HL-60 (cell line): Measurements from ENCODE around the gene ANAPC15.

Experiments used
- DNase-seq, 2 experiments: peaks; one replicate each; pipeline ENCODE4 v3.0.0-alpha.2; 2010 to 2020; ENCODE audit warnings: low read depth in 1 of 2, low spot score in 1 of 2
- H3K27ac ChIP-seq: fragments of 250-450 bp; sonication (Bioruptor Pico); replicated peaks from 2 replicates; pipeline ENCODE4 v1.5.1; 2020; ENCODE audit warnings: mild to moderate bottlenecking, moderate library complexity
- H3K27me3 ChIP-seq: fragments of 250-450 bp; sonication (Bioruptor Pico); 2 replicates; pipeline ENCODE4 v1.5.1; 2021; ENCODE audit warnings: mild to moderate bottlenecking, moderate library complexity; ENCODE audit not compliant: insufficient read depth, poor library complexity, severe bottlenecking
- H3K4me3 ChIP-seq: replicated peaks from 2 replicates; pipeline ENCODE4 v1.5.1; 2011; ENCODE audit warnings: mild to moderate bottlenecking, control low read depth, low read length; ENCODE audit not compliant: insufficient read depth
- GABPA ChIP-seq: IDR thresholded peaks from 2 replicates; pipeline ENCODE4 v1.6.1; 2012; ENCODE audit warnings: low read depth
- POLR2AphosphoS5 ChIP-seq: IDR thresholded peaks from 2 replicates; pipeline ENCODE4 v1.6.1; 2012; ENCODE audit warnings: low read depth
- SPI1 ChIP-seq: IDR thresholded peaks from 2 replicates; pipeline ENCODE4 v1.6.1; 2012; ENCODE audit warnings: low read depth, mild to moderate bottlenecking, borderline replicate concordance
- TF ChIP-seq, protein P1 (sequence below): IDR thresholded peaks from one replicate; pipeline ENCODE4 v1.5.1; 2011; ENCODE audit warnings: low read length, control low read depth, inconsistent platforms; ENCODE audit not compliant: insufficient read depth
- TF ChIP-seq, protein P2 (sequence below): IDR thresholded peaks from 2 replicates; pipeline ENCODE4 v1.6.1; 2012; ENCODE audit warnings: low read depth; ENCODE audit not compliant: insufficient replicate concordance

Gene ANAPC15

DNA sequence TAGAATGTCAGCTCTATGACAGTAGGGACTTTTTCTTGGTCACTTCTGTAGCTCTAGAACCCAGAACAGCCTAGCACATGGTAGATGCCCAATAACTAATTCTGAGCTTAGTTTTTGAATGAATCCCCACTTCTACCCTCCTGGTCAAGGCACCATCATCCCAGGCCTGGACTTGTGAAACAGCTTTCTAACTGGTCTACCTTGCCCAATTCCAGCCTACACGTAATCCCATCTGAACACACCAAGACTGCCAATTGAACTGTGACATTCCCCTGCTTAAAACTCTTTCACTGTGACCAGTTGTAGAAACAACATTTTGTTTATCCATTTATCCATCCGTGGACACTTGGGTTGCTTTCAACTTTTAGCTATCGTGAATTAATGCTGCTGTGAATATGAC, 16.9 kb upstream of the ANAPC15 start:
- TF ChIP-seq, protein P1, sequence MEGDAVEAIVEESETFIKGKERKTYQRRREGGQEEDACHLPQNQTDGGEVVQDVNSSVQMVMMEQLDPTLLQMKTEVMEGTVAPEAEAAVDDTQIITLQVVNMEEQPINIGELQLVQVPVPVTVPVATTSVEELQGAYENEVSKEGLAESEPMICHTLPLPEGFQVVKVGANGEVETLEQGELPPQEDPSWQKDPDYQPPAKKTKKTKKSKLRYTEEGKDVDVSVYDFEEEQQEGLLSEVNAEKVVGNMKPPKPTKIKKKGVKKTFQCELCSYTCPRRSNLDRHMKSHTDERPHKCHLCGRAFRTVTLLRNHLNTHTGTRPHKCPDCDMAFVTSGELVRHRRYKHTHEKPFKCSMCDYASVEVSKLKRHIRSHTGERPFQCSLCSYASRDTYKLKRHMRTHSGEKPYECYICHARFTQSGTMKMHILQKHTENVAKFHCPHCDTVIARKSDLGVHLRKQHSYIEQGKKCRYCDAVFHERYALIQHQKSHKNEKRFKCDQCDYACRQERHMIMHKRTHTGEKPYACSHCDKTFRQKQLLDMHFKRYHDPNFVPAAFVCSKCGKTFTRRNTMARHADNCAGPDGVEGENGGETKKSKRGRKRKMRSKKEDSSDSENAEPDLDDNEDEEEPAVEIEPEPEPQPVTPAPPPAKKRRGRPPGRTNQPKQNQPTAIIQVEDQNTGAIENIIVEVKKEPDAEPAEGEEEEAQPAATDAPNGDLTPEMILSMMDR, result no peak
- TF ChIP-seq GABPA (no peak), SPI1 (no peak), POLR2AphosphoS5 (no peak)
- TF ChIP-seq, protein P2, sequence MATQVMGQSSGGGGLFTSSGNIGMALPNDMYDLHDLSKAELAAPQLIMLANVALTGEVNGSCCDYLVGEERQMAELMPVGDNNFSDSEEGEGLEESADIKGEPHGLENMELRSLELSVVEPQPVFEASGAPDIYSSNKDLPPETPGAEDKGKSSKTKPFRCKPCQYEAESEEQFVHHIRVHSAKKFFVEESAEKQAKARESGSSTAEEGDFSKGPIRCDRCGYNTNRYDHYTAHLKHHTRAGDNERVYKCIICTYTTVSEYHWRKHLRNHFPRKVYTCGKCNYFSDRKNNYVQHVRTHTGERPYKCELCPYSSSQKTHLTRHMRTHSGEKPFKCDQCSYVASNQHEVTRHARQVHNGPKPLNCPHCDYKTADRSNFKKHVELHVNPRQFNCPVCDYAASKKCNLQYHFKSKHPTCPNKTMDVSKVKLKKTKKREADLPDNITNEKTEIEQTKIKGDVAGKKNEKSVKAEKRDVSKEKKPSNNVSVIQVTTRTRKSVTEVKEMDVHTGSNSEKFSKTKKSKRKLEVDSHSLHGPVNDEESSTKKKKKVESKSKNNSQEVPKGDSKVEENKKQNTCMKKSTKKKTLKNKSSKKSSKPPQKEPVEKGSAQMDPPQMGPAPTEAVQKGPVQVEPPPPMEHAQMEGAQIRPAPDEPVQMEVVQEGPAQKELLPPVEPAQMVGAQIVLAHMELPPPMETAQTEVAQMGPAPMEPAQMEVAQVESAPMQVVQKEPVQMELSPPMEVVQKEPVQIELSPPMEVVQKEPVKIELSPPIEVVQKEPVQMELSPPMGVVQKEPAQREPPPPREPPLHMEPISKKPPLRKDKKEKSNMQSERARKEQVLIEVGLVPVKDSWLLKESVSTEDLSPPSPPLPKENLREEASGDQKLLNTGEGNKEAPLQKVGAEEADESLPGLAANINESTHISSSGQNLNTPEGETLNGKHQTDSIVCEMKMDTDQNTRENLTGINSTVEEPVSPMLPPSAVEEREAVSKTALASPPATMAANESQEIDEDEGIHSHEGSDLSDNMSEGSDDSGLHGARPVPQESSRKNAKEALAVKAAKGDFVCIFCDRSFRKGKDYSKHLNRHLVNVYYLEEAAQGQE, result no peak
- peak overlapping the region; percentile 13; the same call in 1 of the 2 replicates for H3K27ac ChIP-seq
- DNase-seq, result no peak

DNA sequence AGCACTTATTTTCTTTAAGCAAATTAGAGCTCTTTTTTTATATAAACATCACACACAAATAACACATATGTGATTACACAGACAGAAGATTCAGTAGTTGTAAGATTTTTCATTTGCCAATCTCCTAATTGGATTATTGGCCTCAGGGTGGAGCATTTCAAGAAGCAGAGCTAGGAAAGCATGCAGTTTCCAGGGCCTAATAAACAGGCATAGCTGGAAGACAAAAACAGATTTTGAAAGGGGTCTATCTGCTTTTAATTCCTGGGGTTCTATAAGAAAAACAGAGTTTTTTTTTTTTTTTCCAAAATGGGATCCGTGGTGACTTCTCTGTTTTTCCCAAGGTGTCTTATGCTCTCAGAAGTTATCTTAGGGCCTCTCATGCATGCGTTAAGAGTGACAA, 15.4 kb upstream of the ANAPC15 start:
- Histone ChIP-seq H3K27me3 (no peaks in the 10 kb centered on the region), H3K27ac (no peak overlapping the region), H3K4me3 (no peak overlapping the region)
- TF ChIP-seq, protein P2, result no peak
- TF ChIP-seq SPI1 (no peak), GABPA (no peak), POLR2AphosphoS5 (no peak)
- TF ChIP-seq, protein P1, result no peak
- DNase-seq, result no peak

More for the DNA sequence above, 16.9 kb upstream of the ANAPC15 start:
- Histone ChIP-seq H3K27me3 (no peaks in the 10 kb centered on the region), H3K4me3 (no peak overlapping the region)

DNA sequence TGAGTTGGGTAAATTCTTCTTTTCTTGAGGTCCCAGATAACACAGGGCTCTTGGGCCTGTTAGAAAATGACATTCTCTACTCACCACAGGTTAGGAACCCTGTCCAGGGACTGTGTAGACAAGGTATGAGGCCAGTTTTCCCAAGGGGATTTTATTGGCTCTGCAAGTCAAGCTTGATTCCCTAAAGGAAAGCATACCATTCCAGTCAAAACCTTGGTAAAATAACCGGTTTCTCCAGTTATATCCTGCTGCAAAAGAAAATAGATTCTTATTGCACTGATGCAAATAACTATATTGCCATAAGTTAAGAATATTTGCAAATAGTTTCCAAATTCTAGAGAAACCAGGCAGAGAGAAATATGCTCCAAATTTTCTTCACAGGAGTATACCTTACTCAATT, 13.5 kb upstream of the ANAPC15 start:
- no peak for DNase-seq
- H3K27ac ChIP-seq, result no peak overlapping the region
- TF ChIP-seq GABPA, result no peak
- TF ChIP-seq, protein P2, result no peak
- TF ChIP-seq, protein P1, result no peak
- TF ChIP-seq SPI1, result no peak
- no peak for TF ChIP-seq POLR2AphosphoS5
- no peaks in the 10 kb centered on the region for H3K27me3 ChIP-seq
- no peak overlapping the region for H3K4me3 ChIP-seq
